K562 (cell line): ENCODE data around the gene ATPAF2. TPM values are rescaled to one million over a fixed set of nuclear protein-coding genes. Genes with fewer than 3 reads are reported as not detected.
A peak's percentile ranks its signal among the peaks of the same experiment; 100 is the strongest.

ENCODE experiments used
- KDM5B ChIP-seq: fragments of 200-600 bp; sonication (generic); IDR thresholded peaks from 2 replicates; pipeline ENCODE4 v1.6.1; 2012; ENCODE audit warnings: low read depth, mild to moderate bottlenecking, moderate library complexity, low read length, control low read depth, inconsistent platforms; ENCODE audit not compliant: insufficient replicate concordance
- NRF1 ChIP-seq, 2 experiments: fragments of 450-650 bp; IDR thresholded peaks in 1 of 2; conservative IDR thresholded peaks in 1 of 2; 2 replicates each; pipeline ENCODE4 v1.6.1; 2014; ENCODE audit warnings: mild to moderate bottlenecking in 2 of 2
- TAF1 ChIP-seq: IDR thresholded peaks from 2 replicates; pipeline ENCODE4 v1.6.1; 2011; ENCODE audit warnings: mild to moderate bottlenecking, low read length, moderate library complexity; ENCODE audit not compliant: insufficient read depth, control insufficient read depth, severe bottlenecking; ENCODE audit errors: extremely low read depth
- TRIM24 ChIP-seq, 2 experiments: fragments of 450-650 bp; IDR thresholded peaks; 2 replicates each; pipeline ENCODE4 v1.6.1; 2016
- ZKSCAN1 ChIP-seq: fragments of 150-350 bp; IDR thresholded peaks from 2 replicates; pipeline ENCODE4 v1.6.1; 2016; ENCODE audit warnings: low read depth, low read length
- ZNF274 ChIP-seq: IDR thresholded peaks from 2 replicates; pipeline ENCODE4 v1.6.1; 2011; ENCODE audit warnings: low read depth, mild to moderate bottlenecking, low read length, moderate library complexity, borderline replicate concordance
- ZNF561 ChIP-seq: fragments of 450-650 bp; formaldehyde crosslinking; conservative IDR thresholded peaks from 2 replicates; pipeline ENCODE4 v1.4.0; 2020; ENCODE audit warnings: mild to moderate bottlenecking, moderate library complexity
- polyA plus RNA-seq, 8 experiments: library from polyadenylated mRNA; depleted of rRNA in 4 of 8; stranded (reverse) in 5 of 8; unstranded in 3 of 8; fragments of >200 nt; fragmentation: Nextera tagmentation in 2 of 8; fragmentation: Illumina TruSeq in 1 of 8; extraction: Ambion mirVana in 2 of 8; extraction: Trizol in 1 of 8; gene quantifications; 2 replicates each; pipeline versions ENCODE4 v1.2.1 to v1.2.3, GENCODE V29; 2011 to 2014; ENCODE audit warnings: inconsistent platforms in 1 of 8, missing spikeins in 1 of 8
- total RNA-seq, 7 experiments: library from RNA; depleted of rRNA in 6 of 7; stranded (reverse); fragments of >200 nt in 6 of 7; fragmentation: Illumina TruSeq in 2 of 7; extraction: Trizol in 2 of 7; gene quantifications; 2 replicates each; pipeline versions ENCODE4 v1.2.1 to v1.2.3, GENCODE V29; 2011 to 2021; ENCODE audit warnings: low replicate concordance in 1 of 7
- TF ChIP-seq, protein P1 (sequence below): fragments of 450-650 bp; IDR thresholded peaks from 2 replicates; pipeline ENCODE4 v1.6.1; 2016; ENCODE audit warnings: borderline replicate concordance
- TF ChIP-seq, protein P2 (sequence below), 2 experiments: fragments of 450-650 bp; formaldehyde crosslinking in 1 of 2; IDR thresholded peaks; 2 replicates each; pipeline versions ENCODE4 v1.4.0 to v1.6.1; 2014 to 2020; ENCODE audit warnings: mild to moderate bottlenecking in 2 of 2, borderline replicate concordance in 1 of 2, low read depth in 1 of 2
- TF ChIP-seq, protein P3 (sequence below), 3 experiments: fragments of 200-800 bp in 1 of 3; fragments of 250-450 bp in 1 of 3; fragments of 450-650 bp in 1 of 3; sonication (Bioruptor Pico) in 1 of 3; sonication (Bioruptor generic) in 1 of 3; formaldehyde crosslinking in 1 of 3; IDR thresholded peaks; 2 replicates each; pipeline versions ENCODE4 v1.6.1 to v1.8.0; 2016 to 2022; ENCODE audit warnings: mild to moderate bottlenecking in 2 of 3, missing genetic modification characterization in 2 of 3, missing compliant biosample characterization in 1 of 3, moderate library complexity in 1 of 3

Gene ATPAF2
- total and polyA plus RNA-seq, 9 of the 15 experiments (the other 6 are each of a cell fraction or from before 2014, with no cell fraction given) = 2.1 to 19.2 (median 11.3) TPM

DNA sequence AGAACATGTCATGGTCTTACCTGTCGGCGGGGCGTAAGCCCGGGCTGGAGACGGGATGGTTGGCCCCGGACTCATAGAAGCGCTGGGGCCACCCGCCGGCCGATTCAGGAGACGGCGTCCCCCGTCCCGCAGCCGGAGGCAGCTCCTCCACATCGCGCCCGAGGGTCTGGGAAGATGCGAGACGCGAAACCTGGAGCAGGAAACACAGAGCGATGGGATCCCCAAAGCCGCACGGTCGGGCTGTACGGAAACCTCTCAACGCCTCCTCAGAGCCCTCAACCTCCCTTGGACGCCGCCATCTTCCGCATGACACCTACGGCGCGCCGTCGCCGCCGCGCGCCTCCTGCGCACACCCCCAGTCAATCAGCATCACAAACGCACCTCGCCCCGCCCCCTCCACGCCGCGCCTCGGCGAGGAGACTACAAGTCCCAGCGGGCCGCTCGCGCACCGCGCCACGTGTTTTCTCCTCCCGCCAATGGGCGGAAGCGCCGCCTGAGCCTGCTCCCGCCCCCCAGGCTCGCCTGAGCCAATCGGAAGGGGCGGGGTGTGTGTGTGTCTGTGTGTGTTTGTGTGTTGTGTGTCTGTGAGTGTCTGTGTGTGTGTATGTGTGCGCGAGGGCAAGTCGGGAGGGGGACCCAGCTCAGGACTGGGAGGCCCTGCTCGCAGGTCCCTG lies at the start of gene ATPAF2, which contains the start of gene GID4 (continued):
- TF ChIP-seq, protein P1, sequence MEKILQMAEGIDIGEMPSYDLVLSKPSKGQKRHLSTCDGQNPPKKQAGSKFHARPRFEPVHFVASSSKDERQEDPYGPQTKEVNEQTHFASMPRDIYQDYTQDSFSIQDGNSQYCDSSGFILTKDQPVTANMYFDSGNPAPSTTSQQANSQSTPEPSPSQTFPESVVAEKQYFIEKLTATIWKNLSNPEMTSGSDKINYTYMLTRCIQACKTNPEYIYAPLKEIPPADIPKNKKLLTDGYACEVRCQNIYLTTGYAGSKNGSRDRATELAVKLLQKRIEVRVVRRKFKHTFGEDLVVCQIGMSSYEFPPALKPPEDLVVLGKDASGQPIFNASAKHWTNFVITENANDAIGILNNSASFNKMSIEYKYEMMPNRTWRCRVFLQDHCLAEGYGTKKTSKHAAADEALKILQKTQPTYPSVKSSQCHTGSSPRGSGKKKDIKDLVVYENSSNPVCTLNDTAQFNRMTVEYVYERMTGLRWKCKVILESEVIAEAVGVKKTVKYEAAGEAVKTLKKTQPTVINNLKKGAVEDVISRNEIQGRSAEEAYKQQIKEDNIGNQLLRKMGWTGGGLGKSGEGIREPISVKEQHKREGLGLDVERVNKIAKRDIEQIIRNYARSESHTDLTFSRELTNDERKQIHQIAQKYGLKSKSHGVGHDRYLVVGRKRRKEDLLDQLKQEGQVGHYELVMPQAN = peak; percentile 74; the same call in 1 of the 2 replicates
- peak; percentile 58 for TF ChIP-seq TAF1
- peak; percentile 94 to 95 for TF ChIP-seq NRF1 (conservative IDR thresholded peaks at IDR 0.05 in 1 of 2, IDR thresholded peaks at IDR 0.05 in 1 of 2)
- TF ChIP-seq, protein P2, sequence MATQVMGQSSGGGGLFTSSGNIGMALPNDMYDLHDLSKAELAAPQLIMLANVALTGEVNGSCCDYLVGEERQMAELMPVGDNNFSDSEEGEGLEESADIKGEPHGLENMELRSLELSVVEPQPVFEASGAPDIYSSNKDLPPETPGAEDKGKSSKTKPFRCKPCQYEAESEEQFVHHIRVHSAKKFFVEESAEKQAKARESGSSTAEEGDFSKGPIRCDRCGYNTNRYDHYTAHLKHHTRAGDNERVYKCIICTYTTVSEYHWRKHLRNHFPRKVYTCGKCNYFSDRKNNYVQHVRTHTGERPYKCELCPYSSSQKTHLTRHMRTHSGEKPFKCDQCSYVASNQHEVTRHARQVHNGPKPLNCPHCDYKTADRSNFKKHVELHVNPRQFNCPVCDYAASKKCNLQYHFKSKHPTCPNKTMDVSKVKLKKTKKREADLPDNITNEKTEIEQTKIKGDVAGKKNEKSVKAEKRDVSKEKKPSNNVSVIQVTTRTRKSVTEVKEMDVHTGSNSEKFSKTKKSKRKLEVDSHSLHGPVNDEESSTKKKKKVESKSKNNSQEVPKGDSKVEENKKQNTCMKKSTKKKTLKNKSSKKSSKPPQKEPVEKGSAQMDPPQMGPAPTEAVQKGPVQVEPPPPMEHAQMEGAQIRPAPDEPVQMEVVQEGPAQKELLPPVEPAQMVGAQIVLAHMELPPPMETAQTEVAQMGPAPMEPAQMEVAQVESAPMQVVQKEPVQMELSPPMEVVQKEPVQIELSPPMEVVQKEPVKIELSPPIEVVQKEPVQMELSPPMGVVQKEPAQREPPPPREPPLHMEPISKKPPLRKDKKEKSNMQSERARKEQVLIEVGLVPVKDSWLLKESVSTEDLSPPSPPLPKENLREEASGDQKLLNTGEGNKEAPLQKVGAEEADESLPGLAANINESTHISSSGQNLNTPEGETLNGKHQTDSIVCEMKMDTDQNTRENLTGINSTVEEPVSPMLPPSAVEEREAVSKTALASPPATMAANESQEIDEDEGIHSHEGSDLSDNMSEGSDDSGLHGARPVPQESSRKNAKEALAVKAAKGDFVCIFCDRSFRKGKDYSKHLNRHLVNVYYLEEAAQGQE (IDR thresholded peaks at IDR 0.05; ENCODE audit: borderline replicate concordance) = peak; percentile 86
- TF ChIP-seq, protein P2 (CRISPR knock-in tag; IDR thresholded peaks at IDR 0.05; ENCODE audit: low read depth) = no peak
- no peak for TF ChIP-seq ZNF561
- 0 out of 2 replicates have a peak, but pooled peaks have one; percentile 22 for TF ChIP-seq ZKSCAN1
- TF ChIP-seq KDM5B = peak; percentile 28
- no peak for TF ChIP-seq TRIM24 (IDR thresholded peaks at IDR 0.05)
- TF ChIP-seq, protein P3, sequence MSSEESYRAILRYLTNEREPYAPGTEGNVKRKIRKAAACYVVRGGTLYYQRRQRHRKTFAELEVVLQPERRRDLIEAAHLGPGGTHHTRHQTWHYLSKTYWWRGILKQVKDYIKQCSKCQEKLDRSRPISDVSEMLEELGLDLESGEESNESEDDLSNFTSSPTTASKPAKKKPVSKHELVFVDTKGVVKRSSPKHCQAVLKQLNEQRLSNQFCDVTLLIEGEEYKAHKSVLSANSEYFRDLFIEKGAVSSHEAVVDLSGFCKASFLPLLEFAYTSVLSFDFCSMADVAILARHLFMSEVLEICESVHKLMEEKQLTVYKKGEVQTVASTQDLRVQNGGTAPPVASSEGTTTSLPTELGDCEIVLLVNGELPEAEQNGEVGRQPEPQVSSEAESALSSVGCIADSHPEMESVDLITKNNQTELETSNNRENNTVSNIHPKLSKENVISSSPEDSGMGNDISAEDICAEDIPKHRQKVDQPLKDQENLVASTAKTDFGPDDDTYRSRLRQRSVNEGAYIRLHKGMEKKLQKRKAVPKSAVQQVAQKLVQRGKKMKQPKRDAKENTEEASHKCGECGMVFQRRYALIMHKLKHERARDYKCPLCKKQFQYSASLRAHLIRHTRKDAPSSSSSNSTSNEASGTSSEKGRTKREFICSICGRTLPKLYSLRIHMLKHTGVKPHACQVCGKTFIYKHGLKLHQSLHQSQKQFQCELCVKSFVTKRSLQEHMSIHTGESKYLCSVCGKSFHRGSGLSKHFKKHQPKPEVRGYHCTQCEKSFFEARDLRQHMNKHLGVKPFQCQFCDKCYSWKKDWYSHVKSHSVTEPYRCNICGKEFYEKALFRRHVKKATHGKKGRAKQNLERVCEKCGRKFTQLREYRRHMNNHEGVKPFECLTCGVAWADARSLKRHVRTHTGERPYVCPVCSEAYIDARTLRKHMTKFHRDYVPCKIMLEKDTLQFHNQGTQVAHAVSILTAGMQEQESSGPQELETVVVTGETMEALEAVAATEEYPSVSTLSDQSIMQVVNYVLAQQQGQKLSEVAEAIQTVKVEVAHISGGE (CRISPR knock-in tag; IDR thresholded peaks at IDR 0.05) = peak in 1 of 3 experiments; percentile 71; a peak in 2 of 6 replicates
- no peak for TF ChIP-seq ZNF274
